ENCODE data around the gene NMT1.

The NMT1 gene

DNA sequence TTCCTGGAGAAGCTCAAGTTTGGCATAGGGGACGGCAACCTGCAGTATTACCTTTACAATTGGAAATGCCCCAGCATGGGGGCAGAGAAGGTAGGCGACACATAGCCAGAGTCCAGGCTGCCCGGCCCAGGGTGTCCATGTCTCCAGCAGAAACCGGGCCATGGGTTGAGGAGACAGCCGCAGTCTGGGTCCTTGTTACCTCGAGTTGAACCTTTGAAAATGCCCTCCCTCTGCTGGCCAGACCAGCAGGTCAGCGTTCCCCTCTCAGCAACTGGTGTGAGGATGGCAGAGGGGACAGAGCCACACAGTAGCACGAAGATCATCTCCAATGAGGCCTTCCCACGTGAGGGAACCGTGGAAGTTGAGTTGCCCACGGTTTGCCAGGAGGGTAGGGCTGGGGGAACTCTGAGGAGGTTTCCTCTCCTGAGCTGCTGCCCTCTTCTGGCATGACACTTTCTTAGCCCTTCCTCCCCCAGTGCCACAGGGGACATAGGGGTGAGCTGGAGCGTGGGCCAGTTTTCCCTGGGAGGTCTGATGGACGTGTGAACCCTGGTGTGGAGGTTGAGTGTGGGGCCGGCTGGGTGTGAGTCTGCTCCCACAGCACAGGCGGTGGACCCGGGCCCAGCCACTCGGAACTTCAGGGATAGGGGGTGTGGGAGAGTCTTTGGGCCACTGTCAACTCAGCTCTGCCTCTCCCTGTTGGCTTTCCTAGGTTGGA, 43.9 kb downstream of the NMT1 start:
- no peak for DNase-seq (ENCODE audit: low spot score)

DNA sequence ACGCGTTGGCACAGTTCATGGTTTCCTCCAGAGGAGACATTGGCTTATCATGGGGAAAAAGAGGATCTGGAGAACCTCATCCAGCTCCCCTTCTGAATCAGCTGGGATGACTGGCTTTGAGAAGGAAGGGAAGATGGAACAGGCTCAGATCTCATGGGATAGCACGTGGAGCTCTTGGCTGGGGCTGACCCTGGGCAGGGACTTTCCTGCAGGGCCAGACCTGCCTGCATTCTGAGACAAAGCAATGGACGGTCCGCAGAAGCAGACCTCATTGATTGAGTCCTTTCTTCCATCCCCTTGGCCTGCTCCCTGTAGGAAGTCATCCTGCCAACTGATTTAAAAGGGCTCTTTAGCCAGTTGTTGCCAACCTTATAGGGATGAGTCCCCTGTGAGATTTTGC, 45.0 kb downstream of the NMT1 start:
- DNase-seq (ENCODE audit: low spot score) = no peak

DNA sequence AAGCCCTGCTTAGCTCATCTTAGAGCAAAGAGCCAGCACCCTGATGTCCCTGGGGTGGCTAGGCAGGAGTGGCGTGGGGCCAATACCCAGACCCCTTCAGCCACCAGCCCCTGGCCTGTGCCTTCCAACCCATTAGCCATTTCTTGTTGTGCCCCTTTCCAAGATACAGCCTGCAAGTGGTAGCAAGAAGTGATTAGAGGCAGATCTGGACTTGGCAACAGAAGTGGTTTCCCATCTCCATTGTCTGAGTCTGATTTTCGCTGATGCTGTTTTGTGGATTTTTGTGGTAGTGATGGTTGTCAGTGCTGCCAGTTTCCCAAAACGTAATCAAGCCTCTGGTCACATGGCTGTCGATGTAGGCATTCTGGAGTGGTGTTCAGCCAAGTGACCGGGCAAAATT, 45.5 kb downstream of the NMT1 start:
- DNase-seq (ENCODE audit: low spot score) = no peak

DNA sequence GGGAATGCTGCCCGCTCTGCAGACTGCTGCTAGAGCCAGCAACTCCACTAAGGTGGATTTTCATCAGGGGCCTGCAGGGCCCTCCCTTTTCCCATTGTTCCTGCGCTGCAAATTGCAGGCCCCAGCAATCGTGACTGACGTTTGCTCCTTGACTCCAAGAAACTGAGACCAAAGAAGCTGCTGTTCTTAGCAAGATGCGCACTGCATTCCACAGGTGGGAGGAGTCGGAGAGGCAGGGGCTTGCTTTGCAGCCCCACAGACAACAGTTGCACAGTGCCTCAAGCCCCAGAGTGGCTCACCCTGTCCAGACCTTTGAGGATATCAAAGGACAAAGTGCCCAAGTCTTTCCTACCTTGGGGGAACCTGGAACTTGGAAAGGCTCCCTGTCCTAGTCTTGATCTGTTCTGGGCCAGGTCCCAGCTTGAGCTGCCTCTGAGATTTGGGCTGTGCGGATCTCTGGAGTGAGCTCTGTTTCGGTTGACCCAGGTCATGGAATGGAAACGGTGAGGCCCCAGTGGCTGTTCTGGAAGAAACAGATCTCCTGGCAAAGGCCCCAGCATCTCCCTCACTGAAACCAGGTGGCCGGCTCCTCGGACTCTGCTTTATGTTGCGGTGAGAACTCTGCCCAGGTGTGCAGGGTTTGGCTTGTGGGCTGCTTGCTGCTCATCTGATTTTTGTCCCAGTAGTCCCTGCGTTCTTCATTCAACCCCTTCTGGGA, 46.3 kb downstream of the NMT1 start:
- no peak for DNase-seq (ENCODE audit: low spot score)

DNA sequence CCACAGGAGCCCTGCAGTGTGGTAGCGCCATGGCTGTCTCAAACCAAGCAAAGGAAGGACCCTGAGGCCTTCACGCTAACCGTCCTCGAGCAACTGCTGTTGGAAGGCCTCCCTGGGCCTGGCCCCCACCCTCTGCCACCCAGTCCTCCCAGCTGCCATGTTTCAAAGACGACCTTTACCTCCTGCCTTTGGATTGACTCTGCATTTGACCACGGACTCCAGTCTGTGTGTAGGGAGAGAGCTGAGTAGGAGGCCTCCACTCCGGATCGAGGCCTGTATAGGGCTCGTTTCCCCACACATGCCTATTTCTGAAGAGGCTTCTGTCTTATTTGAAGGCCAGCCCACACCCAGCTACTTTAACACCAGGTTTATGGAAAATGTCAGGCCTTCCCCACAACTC, 46.9 kb downstream of the NMT1 start:
- DNase-seq (ENCODE audit: low spot score) = no peak

DNA sequence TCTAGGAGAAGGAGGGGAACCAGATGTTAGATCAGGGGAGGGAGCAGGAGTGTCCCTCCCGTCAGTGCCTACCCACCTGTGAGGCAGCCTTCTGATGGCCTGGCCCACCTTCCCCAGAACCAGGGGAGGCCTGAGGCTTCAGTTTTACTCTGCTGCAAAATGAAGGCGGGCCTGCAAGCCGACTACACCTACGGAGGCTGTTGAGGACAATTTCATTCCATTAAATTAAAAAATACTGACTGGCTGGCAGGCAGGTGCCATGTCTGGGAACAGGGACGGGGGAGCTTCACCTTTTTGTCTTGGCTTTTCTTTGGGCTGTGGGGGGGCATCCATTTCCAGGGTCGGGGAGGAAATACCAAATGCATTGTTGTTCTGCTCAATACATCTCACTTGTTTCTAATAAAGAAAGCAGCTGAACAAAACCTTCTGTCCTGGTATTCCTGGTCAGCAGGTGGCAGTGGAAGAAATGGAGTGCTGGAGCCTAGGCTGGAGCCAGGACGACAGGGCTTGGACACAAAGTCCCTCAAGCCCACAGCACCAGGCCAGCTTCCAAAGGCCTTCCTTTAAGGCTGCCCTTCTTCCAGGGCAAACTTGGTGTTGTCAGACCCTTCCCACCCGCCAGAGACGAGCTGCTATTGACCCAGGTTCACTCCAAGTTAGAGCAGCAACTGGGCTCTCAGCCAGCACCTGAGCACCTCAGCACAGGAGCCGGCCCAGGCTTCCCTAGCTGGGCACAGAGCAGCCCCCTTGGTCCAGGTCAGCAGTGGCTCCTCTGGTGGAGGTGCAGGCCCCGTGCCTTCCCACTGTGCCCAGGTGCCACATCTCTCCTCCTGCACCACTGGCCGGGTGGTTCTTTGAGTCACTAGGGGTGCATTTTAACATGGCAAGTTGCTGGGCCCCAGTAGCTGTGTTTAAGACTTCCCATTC, 47.7 kb downstream of the NMT1 start:
- no peak for DNase-seq (ENCODE audit: low spot score)

DNA sequence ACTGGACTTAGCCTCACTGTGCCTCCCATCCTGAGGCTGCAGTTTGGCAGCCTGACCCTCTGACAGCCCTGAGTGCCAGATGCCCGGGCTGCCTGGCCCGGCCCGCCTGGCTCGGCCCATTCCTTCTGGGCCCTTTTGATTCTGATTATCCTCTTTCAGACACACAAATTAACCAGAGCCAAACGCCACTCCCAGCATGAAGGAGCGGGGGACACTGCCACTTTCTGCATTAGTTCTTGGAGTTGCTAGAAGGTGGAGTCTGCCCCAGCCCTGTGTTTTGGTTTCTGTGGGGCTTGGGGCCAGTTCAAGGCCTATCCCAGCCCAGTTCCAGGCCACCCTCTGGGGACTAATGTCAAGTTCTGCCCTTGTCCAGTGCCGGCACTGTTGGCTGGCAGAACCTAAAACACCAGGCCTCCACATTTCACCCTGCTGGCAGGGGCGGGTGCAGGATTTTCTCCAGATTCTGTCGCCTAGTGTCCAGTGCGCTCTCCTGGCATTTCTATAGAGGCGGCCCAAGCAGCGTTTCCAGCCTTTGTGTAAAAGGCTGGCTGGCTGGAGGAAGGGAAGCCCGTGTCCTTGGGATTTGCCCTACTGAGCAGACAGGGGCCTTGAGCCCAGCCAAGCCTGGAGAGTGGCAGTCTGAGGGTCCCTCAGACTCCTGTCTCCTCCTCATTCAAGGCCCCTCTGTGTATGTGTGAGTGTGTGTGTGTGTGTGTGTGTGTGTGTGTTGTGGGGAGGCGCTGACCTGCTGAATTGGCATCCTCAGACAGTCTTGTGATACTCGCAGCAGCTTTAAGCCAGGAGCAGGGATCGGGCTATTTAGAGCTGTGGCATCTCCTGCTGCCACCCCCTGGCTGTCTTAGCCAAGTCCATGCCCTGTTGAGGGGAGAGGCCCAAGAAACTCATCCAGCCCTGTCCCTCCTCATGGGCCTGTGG, 49.8 kb downstream of the NMT1 start:
- no peak for DNase-seq (ENCODE audit: low spot score)

DNA sequence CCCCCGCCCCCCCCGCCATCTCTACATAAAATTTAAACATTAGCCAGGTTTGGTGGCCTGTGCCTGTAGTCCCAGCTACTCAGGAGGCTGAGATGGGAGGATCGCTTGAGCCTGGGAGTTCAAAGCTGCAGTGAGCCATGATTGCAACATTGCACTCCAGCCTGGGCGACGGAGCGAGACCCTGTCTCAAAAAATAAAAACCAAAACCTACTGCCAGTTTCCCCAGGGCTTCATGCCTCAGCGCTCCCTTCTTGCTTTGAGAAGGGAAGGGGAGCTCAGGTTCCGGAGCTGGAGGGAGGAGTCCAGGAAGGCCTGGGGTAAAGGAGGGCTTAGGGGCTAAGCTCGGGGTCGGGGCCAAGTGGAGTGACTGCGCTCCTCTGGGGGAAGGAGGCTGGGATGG, 50.7 kb downstream of the NMT1 start:
- DNase-seq (ENCODE audit: low spot score) = no peak

DNA sequence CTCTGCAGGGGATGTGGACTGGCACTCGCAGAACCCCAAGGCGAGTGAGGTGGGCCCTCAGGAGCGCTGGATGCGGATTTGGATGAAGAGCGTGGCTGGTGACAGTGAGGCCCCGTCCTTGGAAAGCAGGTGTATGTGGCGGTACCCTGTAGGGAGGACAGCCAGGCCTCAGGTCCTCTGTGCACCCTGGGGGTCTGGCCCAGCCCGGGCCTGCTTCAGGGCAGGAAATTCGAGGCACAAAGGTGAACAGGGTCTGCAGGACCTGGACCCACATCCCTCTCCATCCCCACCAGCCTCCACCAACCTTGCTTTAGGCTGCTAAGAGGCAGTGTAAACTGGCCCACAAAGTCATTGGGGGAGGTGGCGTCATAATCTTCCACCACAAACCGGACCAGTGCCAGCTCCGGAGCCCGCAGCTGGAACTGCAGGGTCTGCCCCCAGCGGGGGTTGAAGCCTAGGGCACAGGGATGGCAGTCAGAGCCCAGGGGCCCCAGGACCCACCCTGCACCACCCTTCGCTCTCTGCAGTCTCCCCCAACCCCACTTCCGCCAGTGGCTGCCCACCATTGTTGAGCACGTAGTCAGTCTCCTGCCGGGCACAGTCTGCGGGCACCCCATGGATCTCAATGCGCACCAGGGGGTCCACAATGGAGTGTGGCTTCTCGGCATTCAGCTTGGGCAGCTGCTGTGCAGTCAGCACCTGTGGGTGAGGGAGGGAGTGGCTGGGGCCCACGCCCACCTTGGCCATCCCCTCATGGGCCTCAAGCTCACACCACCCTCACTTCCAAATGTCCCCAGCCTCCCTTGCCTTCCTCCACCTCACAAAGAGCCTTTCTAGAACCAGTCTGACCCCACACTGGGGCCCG, 51.7 kb downstream of the NMT1 start:
- no peak for DNase-seq (ENCODE audit: low spot score)

DNA sequence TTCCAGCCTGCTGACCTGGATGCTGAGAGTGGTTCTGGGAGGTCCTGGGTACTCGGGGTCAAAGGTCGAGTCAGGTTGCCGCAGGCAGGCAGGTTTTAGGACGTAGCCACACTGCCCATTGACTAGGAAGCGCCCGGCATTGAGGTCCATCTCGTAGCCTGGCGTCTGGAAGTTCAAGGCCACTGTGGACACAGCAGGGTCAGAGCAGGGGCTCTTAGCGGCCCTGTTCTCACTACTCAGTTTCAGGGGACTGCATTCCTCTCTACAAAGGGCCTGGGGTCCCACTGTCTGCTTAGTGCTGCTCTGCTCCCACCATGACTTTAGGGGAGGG, 52.3 kb downstream of the NMT1 start:
- DNase-seq (ENCODE audit: low spot score) = no peak

DNA sequence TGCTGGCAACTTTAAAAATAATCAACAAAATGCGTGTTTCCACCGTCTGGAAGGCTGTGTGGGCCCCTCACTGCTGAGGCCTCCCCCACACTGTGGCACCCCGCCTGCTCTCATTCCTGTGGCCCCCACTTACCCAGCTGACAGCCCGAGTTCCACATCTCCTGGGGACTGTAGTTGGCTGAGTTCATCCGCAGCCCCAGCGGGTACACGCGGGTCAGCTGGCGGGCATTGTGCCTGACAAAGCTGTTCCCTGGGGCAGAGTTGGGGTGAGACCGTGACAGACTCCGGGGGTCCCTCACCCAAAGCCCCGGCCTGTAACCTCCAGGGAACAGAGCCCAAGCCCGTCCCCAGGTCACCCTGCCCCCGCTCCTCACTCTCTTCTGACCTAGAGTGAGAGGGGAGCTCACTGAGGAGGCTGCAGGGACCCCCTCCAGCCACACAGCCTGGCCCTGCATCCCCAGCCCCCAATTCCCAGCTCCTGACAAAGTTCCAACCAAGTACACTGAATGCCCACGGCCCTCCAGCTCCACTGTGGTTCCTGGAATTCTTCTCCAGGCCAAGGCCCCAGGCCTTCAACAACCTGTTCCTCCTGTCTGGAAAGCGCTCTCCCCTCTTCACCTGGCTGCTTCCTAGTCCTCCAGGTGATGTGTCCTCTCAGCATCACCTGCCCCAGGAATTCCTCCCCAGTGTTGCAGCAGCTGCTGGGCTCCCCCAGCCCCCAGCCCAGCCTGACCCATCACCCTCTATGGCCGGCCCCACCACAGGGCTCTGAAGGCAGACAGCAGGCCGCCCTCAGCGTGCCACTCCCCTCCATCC, 53.2 kb downstream of the NMT1 start:
- DNase-seq (ENCODE audit: low spot score) = no peak

DNA sequence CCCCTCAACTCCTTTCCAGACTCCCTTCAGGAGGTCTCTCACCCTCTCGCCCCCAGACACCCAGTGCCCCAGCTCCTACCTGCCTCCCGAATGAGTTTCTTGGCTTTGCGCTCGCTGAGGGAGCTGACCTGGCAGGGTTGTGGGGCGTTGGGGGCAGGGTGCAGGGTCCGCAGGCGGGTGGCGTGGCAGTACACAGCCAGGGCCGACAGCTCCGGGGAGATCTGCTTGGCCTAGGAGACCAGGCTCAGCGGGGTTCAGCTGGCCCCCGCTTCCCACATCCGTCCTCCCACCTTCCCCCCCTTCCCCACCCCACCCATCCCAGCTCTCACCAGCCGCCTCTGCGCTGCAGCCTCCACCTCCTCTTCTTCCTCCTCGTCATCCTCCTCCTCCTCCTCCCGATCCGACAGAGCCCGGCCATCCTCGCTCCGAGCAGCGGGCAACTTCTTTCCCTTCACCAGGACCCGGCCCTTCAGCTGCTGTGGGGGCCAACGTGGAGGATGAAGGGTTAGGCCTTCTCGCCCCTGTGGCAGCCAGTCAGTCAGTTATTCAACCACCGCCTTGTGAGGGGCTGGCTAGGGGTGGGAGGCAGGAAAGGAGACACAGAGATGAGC, 54.0 kb downstream of the NMT1 start:
- no peak for DNase-seq (ENCODE audit: low spot score)

DNA sequence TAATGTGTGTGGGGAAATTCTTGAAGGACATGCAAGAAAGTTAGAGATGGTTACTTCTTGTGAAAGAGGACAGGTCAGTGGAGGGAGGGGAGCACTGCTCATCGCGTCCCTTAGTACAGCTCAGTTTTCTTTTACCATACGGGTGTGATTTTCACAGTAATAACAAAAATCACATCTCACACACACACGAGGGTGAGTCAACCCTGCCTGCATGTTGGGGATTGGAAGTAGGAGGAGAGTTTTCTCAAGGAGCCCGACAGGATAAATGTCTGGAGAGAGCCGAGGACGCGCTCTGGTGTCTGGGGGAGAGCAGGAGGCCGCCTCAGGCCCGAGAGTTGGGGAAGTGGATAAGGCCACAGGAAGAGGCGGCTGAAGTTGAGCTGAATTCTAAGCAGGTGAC, 54.8 kb downstream of the NMT1 start:
- DNase-seq (ENCODE audit: low spot score) = no peak

DNA sequence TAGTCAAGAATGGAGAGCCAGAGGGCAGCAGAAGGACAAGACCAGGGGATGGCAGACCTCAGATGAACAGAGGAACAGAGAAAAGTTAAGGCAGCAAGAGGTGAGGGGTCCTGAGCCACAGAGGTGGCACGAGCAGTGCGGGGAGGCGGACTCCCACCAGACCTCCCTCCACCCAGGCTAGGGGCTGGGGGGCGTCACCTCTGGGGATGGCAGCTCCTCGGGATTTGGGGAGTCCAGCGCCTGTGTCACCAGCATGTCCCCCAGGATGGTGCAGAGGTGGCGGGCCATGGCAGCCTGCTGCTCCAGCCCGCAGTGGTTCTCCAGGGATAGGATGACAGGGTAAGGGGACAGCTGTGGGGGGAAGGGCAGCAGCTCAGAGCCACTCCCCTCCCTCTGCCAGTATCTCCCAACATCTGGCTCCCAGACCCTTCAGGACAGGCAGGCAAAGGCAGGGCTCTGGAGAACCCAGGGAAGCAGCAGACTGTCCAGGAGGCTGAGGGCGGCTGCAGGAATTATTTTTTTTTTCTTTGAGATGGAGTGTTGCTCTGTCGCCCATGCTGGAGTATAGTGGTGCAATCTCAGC, 55.4 kb downstream of the NMT1 start:
- DNase-seq (ENCODE audit: low spot score) = no peak

DNA sequence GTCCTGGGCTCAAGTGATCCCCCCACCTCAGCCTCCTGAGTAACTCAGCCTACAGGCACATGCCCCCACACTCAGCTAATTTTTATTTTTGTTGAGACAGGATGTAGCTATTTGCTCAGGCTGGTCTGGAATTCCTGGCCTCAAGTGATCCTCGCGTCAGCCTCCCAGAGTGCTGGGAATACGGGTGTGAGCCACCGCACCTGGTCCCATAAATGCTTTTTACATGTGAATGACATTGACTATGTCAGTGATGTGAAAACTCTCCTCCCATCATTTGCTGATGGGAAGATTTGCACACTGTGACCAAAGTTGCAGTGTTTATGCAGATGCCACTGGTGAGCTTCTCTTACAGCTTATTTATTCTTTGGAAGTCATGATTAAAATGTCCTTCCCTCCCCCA, 56.2 kb downstream of the NMT1 start:
- DNase-seq (ENCODE audit: low spot score) = no peak

DNA sequence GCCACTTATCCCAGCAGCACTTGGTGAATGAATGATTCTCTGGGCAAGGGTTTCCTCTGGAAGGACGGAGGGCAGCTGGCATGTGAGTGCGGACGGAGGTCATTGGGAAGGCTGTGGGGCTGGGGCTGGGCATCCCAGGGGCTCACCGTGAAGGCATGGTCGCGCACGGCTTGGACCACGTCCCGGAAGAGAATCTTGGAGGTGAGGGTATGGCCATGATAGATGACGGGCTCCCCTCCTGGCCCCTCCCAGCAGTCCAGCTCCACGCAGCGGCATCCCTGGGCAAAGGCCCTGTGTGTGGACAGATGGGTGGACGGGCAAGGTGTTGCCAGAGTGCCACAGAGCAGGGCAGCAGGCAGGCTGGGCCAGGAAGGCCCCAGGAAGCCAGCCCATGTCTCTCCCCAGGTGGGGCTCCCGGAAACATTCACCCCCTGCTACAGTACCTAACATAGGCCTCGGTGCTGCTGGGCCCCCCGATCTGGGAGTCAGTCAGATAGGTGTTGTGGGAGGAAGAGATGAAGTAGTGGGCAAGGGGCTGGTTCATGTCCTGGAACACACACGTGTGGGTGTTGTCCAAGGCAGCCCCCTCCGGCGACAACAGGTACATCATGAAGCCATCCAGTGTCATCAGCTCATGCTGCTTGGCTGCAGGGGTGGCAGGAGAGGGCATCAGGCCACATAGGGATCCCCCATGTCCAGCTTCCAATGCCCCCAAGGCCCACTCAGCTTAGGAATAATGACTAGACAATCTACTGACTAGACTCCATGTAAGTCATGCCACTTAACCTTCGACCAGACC, 56.9 kb downstream of the NMT1 start:
- no peak for DNase-seq (ENCODE audit: low spot score)

DNA sequence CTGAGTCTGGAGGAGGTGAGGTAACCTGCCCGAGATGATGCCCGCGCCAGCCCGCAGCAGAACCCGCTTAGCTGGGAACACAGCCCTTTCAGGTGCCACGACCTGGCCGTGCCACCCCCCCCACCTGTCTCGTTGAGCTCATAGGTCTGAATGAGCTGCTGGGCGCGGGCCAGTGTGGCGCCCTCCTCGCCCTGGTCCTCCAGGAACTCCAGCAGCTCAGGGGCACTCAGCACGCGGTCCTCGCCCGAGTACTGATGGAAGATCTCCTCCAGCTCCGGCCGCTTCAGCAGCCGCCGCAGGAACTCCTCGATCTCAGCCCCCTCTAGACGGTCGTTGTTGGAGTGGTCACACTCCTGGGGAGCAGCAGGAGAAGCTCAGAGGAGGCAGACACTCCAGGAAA, 57.6 kb downstream of the NMT1 start:
- no peak for DNase-seq (ENCODE audit: low spot score)

DNA sequence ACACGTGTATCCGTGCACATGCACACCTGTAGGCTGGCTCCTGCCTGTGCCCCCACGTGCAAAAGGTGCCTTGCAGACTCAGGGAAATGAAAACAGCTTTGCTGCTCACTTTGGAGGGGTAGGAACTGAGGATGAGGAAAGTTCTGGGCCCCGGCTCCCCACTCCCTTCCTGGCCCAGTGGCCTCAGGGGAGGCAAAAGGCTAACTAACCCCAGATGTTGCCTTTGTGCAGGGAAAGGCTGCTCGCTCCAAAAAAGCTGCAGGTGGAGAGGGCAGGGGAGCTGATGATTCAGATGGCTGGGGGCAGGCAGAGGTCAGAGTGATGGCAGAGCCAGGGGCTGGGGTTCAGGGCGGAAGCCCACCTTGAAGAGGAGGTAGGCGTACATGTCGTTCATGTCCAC, 58.8 kb downstream of the NMT1 start:
- no peak for DNase-seq (ENCODE audit: low spot score)
